Skin epidermis (tissue), 12 donors: Measurements from ENCODE around the gene SIGLEC9.

Experiments used
- H3K27ac ChIP-seq, 21 experiments: fragments of 200-600 bp; sonication (generic) in 11 of 21; one replicate each; pipeline ENCODE4 v1.5.0; 2020; ENCODE audit warnings: mild to moderate bottlenecking in 3 of 21, inconsistent platforms in 2 of 21, moderate library complexity in 2 of 21
- H3K4me3 ChIP-seq, 7 experiments: fragments of 200-600 bp; sonication (generic) in 2 of 7; one replicate each; pipeline ENCODE4 v1.5.0; 2020; ENCODE audit warnings: inconsistent platforms in 2 of 7, mild to moderate bottlenecking in 2 of 7, moderate library complexity in 1 of 7

The SIGLEC9 gene

DNA sequence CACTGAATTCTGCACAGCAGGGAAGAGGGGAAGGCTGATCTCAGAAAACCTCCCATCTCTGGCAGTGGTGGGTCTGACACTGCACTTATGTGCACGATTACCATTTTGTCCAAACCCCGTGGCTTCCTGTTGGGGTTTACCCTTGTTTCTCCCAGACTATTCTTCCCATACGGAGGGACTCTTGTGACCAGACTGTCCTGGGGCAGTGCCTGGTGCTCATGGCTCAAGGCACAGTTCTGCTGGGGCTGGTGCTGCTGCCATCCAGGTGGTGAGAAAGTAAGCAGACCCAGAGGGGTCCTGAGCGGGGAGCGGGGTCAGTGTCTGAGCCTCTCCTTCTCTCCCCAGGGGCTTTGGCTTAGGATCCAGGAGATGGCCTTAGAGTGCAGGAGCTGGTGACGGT is 5.1 kb upstream of the SIGLEC9 start:
- peak overlapping the region in 2 of 21 experiments; percentile 21 to 42 for H3K27ac ChIP-seq
- H3K4me3 ChIP-seq = no peak overlapping the region

DNA sequence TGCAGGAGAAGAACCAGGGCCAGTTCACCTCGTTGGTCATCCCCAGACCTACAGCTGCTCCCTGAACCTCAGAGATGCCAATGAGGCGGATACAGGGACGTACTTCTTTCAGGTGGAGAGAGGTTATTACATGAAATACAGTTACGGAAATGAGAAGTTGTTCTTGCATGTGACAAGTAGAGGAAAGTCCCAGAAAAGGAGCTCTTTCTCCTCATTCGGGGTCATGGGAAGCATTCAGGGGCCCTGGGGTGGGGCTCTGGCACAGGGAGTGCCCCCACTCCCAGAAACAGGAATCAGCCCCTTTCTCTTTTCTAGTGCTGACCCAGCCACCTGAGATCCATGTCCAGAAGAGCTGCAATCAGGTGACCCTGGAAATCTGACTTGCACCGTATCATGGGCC is 4.5 kb upstream of the SIGLEC9 start:
- no peak overlapping the region for H3K4me3 ChIP-seq
- peak overlapping the region in 3 of 21 experiments; percentile 21 to 42 (median 37) for H3K27ac ChIP-seq

DNA sequence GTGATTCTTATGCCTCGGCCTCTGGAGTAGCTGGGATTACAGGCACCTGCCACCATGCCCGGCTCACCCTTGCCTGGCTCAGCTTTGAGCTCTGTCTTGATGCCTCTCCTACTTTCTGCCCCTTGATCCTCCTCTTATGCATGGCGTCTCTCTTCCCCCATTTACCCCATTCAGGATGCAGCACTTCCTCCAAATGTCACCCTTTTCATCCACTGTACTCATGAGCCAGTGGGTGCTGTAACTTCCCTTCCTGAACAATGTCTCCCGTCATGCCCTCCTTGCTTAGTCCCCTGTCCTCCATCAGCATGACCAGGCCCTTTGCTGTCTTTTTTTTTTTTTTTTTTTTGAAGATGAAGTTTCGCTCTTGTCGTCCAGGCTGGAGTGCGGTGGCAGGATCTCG is 3.4 kb upstream of the SIGLEC9 start:
- Histone ChIP-seq H3K27ac (peak overlapping the region in 3 of 21 experiments; percentile 31 to 46 (median 44)), H3K4me3 (no peak overlapping the region)

DNA sequence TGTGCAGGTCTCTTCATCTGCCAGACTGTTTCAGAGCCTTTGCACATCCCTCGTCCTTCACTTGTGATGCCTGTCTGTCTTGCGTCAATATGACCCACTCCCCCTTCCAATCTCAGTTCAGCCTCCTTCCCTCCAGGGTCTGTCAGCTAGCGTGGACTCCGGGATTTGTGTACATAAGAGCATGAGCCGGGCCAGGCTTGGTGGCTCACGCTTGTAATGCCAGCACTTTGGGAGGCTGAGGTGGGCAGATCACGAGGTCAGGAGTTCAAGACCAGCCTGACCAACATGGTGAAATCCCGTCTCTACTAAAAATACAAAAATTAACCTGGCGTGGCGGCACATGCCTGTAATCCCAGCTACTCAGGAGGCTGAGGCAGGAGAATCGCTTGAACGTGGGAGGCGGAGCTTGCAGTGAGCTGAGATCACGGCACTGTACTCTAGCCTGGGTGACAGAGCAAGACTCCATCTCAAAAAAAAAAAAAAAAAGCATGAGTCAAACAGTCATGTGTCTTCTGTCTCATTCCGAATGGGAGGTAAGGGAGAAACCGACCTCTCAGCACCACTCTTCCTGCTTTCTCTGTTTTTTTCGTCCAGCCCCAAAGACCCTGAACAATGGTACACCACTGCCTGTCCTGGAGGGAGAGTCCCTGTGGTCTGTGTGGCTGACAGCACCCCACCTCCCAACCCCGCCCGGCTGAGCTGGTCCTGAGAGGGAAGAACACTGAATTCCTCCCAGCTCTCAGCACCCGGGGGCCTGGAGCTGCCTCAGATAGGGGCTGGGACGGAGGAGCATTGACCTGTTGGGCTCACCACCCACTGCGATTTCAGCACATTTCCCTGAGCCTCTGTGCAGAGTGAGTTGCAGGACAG is 2.4 kb upstream of the SIGLEC9 start:
- H3K27ac ChIP-seq = peak overlapping the region in 16 of 21 experiments; percentile 20 to 88 (median 71)

DNA sequence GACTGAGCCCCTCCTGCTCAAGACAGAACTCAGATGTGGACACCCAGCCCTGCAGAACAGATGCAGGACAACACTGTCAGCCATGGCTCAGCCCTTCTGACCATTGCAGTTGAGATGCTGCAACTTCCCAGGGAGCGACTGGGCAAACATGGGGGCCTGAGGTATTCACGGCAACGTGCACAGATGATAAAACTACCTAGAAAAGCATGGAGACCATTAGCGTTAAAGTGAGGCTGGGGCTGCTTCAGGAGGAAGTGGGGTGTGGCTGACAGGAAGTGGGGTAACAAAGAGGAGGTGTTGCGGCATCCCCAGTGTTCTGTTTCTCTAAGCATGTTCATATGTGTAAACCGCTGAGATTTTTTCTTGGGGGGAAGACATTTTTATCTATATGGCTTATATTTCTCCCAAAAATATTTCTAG is 1.3 kb upstream of the SIGLEC9 start:
- Histone ChIP-seq H3K27ac (peak overlapping the region in 16 of 21 experiments; percentile 20 to 88 (median 70)), H3K4me3 (no peak overlapping the region)

More for the DNA sequence above, 2.4 kb upstream of the SIGLEC9 start:
- no peak overlapping the region for H3K4me3 ChIP-seq

DNA sequence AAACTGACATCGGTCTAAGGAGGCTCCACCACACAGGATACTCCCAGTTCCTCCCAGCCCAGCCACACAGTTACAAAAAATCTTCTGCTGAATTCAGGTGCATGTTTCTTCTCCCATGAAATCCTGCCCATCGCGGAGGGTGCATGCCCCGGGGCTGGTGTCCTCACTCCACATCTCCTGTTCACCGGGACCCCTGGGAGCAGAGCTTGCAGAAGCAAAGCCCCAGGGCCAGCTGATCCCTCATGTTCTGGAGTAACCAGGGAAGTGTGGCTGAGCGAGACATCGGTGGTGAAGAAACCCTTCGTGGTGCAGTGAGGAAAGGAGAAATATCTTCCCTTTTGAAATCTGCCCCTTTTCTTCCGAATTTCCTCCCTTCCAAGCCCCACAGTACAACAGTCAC is 904 bp upstream of the SIGLEC9 start:
- no peak overlapping the region for H3K4me3 ChIP-seq
- H3K27ac ChIP-seq = peak overlapping the region in 15 of 21 experiments; percentile 30 to 88 (median 73)

DNA sequence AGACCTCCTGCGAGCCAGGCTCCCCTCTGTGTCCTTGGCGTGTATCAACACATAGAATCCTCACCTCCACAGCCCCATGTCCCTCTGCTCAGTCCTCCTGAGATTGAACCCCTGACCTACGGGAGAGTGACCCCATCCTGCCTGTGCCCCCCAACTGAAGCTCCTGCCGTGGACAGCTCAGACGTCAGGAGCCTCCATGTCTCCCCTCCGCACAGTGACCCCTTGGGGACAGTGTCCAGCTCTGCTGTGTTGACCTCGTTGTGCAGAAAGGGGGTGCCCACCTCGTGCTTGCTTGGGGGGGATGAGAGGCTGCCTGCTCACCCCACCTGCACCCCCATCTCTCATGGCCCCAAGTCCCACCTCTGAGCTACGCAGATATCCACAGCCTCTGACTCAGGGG is 490 bp upstream of the SIGLEC9 start:
- peak overlapping the region in 15 of 21 experiments; percentile 17 to 88 (median 73) for H3K27ac ChIP-seq
- H3K4me3 ChIP-seq = no peak overlapping the region

DNA sequence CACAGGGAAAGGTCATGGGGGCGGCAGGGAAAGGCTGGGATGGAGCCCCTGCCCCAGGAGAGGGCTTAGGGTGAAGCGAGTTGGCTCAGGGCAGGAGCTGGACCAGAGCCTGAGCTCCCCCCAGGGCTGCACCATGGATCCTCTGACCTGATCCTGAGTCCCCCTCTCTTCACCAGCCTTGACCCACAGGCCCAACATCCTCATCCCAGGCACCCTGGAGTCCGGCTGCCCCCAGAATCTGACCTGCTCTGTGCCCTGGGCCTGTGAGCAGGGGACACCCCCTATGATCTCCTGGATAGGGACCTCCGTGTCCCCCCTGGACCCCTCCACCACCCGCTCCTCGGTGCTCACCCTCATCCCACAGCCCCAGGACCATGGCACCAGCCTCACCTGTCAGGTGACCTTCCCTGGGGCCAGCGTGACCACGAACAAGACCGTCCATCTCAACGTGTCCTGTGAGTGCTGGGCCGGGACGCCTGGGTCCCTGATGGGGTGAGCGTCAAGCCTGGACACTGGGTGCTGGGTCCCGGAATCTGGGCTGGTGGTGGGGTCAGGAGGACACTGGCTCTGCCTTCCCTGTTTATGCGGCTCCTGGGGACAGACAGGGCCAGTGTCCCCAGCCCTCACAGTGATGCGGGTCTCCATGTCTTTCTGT is 842 bp downstream of the SIGLEC9 start:
- peak overlapping the region in 18 of 21 experiments; percentile 23 to 88 (median 68) for H3K27ac ChIP-seq

DNA sequence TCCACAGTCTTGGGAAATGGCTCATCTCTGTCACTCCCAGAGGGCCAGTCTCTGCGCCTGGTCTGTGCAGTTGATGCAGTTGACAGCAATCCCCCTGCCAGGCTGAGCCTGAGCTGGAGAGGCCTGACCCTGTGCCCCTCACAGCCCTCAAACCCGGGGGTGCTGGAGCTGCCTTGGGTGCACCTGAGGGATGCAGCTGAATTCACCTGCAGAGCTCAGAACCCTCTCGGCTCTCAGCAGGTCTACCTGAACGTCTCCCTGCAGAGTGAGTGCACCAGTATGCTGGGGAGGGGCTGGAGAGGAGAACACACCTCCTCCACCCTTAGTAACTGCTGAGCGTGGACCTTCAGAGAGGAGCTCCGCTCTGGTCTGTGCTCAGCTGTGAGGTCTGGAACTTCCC is 2.3 kb downstream of the SIGLEC9 start:
- peak overlapping the region in 12 of 21 experiments; percentile 10 to 88 (median 50) for H3K27ac ChIP-seq
- peak overlapping the region in 1 of 7 experiments; percentile 21 for H3K4me3 ChIP-seq

More for the DNA sequence above, 842 bp downstream of the SIGLEC9 start:
- H3K4me3 ChIP-seq = peak overlapping the region in 4 of 7 experiments; percentile 7 to 21 (median 16)

DNA sequence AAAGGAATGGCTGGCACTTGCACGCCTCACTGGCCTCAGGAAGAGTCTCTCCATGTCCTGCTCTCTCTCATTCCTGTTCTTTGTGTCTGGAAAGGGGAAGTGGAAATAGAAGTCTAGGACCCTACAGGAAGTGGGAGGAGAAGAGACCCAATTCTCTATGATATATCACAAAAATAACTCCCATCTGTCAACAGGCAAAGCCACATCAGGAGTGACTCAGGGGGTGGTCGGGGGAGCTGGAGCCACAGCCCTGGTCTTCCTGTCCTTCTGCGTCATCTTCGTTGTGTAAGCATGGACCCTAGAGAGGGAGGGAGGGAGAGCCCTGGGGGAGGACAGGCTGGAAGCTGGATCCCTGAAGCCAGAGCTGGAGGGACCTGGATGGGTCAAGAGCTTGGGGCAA is 3.0 kb downstream of the SIGLEC9 start:
- peak overlapping the region in 11 of 21 experiments; percentile 11 to 88 (median 37) for H3K27ac ChIP-seq
- H3K4me3 ChIP-seq = no peak overlapping the region

DNA sequence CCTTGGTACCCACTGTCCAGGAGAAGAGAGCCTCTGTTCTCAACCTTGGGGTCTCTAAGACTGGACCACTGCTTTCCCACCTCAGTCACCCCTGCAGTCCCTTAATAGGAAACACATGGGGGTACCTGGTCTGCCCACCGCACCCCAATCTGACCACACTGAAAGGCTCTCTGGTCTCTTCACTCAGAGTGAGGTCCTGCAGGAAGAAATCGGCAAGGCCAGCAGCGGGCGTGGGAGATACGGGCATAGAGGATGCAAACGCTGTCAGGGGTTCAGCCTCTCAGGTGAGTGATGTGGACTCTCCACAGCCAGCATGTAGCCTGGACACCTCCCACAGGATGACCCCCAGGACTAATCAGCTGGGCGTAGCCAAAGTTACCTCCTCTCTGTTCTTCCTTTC is 3.5 kb downstream of the SIGLEC9 start:
- H3K4me3 ChIP-seq = no peak overlapping the region
- H3K27ac ChIP-seq = peak overlapping the region in 13 of 21 experiments; percentile 4 to 88 (median 34)

DNA sequence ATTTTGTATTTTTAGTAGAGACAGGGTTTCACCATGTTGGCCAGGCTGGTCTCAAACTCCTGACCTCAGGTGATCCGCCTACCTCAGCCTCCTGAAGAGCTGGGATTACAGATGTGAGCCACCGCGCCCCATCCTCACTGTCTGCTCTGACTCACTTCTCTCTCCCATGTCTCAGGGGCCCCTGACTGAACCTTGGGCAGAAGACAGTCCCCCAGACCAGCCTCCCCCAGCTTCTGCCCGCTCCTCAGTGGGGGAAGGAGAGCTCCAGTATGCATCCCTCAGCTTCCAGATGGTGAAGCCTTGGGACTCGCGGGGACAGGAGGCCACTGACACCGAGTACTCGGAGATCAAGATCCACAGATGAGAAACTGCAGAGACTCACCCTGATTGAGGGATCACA is 5.0 kb downstream of the SIGLEC9 start:
- H3K4me3 ChIP-seq = no peak overlapping the region
- H3K27ac ChIP-seq = peak overlapping the region in 1 of 21 experiments; percentile 11

DNA sequence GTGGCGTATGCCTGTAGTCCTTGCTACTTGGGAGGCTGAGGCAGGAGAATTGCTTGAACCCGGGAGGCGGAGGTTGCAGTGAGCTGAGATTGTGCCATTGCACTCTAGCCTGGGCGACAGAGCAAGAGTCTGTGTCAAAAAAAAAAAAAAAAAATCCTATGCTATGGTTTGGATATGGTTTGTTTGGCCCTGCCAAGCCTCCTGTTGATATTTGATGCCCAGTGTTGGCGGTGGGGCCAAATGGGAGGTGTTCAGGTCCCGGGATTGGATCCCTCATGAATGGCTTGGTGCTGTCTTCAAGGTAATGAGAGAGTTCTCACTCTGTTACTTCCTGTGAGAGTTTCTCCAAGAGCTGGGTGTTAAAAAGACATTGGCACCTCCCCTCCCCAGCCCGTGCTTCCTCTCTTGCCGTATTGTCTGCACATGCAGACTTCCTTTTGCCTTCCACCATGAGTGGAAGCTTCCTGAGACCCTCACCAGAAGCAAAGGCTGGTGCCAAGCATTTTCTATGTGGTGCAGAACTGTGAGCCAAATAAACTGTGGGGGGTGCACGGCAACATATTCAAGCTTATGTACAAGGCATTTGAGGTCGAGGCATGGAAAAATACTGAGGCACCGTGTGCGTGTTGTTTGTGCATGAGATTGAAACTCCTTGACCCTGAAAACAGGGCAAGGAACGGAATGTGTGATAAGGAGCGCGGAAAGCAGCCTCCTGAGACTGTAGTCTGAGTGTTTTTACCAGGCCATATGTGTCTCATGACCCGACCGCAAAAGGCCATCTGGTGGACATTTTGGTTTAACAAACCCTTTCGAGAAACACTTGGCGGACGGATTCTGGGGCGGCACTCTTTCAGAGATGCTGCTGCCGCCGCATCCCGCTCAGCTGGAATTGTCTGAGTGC is 7.3 kb downstream of the SIGLEC9 start:
- no peak overlapping the region for H3K4me3 ChIP-seq
- H3K27ac ChIP-seq = peak overlapping the region in 11 of 21 experiments; percentile 8 to 74 (median 52)

DNA sequence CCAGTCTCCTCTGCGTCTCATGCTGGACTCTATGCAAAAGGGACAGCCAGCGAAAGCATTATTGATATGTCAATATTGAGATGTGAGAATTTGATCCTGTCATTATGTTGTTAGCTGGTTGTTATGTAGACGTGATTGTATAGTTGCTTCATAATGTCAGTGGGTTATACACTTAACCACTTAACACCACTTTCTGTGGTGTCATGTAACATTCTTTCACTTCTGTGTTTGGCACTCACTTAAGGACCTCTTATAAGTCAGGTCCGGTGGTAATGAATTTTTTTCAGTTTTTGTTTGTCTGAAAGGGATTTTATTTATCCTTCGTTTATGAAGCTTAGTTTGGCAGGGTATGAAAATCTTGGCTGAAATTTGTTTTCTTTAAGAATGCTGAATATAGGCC is 10.3 kb downstream of the SIGLEC9 start:
- Histone ChIP-seq H3K4me3 (no peak overlapping the region), H3K27ac (peak overlapping the region in 1 of 21 experiments; percentile 80)

DNA sequence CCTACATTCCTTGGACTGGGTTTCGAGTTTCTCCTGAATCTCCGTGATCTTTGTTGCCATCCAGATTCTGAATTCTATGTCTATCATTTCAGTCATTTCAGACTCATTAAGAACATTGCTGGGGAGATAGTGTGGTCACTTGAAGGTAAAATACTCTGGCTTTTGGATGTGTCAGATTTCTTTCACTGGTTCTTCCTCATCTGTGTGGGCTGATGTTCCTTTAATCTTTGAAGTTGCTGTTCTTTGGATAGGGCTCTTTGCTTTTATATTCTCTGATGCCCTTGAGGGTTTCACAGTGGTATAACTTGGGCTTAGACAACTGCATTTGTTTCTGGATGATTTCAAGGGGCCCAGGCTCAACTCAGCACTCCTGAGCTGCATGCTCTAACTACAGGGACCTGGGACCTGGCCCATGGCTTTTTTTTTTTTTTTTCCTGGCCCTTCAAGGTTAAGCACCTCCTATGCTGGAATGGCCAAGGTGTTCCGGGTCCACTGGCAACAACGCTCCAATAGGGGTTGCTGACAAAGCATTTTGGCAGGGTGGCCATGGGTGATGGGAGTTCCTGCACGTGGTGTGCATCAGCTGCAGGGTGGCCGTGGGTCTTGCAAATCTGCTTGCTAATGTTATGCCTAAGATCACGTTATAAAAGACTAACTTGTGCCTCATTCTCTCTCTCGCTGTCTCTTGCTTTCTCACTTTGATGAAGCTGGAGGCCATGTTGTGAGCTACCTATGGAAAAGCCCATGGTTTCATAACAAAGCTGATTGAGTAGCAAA is 11.5 kb downstream of the SIGLEC9 start:
- H3K27ac ChIP-seq = peak overlapping the region in 10 of 21 experiments; percentile 17 to 80 (median 52)
- H3K4me3 ChIP-seq = no peak overlapping the region

DNA sequence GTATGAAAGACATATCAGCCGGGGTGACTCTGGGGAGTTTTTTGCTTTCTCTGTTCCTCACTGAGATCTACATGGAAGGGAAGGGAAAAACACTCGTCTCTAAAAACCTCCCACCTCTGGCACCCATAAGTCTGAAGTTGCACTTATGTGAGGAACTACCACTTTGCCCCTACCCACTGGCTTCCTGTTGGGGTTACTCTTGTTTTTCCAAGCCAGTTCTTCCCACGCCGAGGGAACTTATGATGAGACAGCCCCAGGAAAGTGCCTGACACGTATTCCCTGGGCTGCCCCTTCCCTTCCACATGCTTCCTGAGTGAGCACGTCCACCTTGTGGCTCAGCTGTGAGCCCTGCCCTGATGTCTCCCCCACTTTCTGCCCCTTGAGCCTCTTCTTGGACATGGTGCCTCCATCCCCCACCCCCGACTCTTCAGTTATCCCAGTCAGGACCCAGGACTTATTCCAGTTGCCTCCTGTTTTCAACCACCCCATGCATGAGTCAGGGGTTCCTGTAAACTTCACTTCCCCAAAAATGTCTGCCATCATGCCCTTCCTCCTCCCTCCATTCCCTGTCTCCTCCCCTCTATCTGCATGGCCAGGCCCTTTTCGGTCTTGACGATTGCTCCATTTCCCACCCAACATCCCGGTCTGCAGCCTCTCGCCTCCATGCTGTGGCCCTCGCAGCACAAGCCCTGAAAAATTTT is 12.3 kb downstream of the SIGLEC9 start:
- Histone ChIP-seq H3K4me3 (no peak overlapping the region), H3K27ac (peak overlapping the region in 12 of 21 experiments; percentile 17 to 80 (median 66))

DNA sequence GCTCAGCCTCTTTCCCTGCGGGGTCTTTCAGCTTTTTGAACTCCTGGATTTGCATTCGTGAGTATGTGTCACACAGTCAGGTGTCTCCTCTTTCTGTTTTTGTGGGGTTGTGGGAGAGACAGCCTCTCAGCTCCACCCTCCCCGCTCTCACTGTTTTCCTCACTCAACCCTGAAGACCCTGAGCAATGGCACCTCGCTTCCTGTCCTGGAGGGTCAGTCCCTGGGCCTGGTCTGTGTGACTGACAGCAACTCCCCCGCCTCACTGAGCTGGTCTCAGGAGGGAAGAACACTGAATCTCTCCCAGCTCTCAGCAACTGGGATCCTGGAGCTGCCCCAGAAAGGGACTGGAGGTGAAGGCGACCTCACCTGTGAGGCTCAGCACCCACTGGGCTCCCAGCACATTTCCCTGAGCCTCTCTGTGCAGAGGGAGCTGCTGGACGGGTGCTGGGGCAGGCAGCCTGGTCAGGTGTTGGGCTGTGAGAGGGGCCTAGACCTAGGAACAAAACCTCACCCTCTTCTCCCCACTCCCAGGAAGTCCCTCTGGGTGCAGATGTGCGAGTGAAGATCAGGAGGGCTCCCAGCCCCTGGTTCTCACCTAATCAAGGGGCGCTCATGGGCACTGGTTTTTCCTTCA is 13.2 kb downstream of the SIGLEC9 start:
- Histone ChIP-seq H3K4me3 (no peak overlapping the region), H3K27ac (peak overlapping the region in 14 of 21 experiments; percentile 6 to 80 (median 65))

DNA sequence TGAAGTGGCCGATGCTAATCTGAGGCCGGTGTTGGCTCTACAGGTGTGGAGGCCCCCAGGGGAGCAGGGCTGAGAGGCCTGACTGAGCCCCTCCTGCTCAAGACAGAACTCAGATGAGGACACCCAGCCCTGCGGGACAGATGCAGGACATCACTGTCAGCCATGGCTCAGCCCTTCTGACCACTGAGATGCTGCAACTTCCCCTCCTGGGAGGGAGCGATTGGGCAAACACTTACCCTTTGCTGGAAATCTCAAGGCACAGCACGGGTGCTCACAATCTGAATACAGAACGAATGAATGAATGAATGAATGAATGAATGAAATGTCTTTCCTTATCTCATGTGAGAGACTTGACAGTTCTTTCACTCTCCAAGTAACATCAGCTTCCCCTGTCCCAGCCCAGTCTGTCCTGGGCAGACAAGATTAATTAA is 13.9 kb downstream of the SIGLEC9 start:
- H3K27ac ChIP-seq = peak overlapping the region in 12 of 21 experiments; percentile 6 to 80 (median 67)
- no peak overlapping the region for H3K4me3 ChIP-seq
